Esophagus muscularis mucosa (tissue), 4 donors: ENCODE results near the gene UVRAG. TPM values are rescaled to one million over a fixed set of nuclear protein-coding genes. Genes with fewer than 3 reads are reported as not detected.
"Not testable (repeated sequence)": the region's sequence is repeated elsewhere in the genome, so short reads cannot be mapped to it uniquely, and the experiment has no call there.

ENCODE experiments used
- DNase-seq: peaks from one replicate; pipeline ENCODE4 v3.0.0-alpha.2; 2017; ENCODE audit errors: extremely low spot score
- H3K27ac ChIP-seq, 4 donors: fragments of 200-600 bp; sonication (generic); replicated peaks in 1 of 4; 1 replicate in 3 of 4; 2 replicates in 1 of 4; pipeline ENCODE4 v1.5.1; 2016 to 2019; ENCODE audit warnings: mild to moderate bottlenecking in 1 of 4
- H3K27me3 ChIP-seq, 4 donors: fragments of 200-600 bp; sonication (generic); one replicate each; pipeline versions ENCODE4 v1.5.1 to v1.6.0; 2016 to 2019
- H3K36me3 ChIP-seq, 4 donors: fragments of 200-600 bp; sonication (generic); one replicate each; pipeline ENCODE4 v1.5.1; 2016 to 2019
- H3K4me1 ChIP-seq, 4 donors: fragments of 200-600 bp; sonication (generic); one replicate each; pipeline ENCODE4 v1.5.1; 2016 to 2019
- H3K4me3 ChIP-seq, 4 donors: fragments of 200-600 bp; sonication (generic); 1 replicate in 2 of 4; 2 replicates in 2 of 4; pipeline ENCODE4 v1.5.1; 2016 to 2019; ENCODE audit warnings: mild to moderate bottlenecking in 4 of 4, moderate library complexity in 1 of 4
- H3K9me3 ChIP-seq, 4 donors: fragments of 200-600 bp; sonication (generic); 1 replicate in 3 of 4; 2 replicates in 1 of 4; pipeline ENCODE4 v1.5.1; 2016 to 2019
- CTCF ChIP-seq, 3 experiments: fragments of 200-600 bp in 2 of 3; fragments of 450-650 bp in 1 of 3; sonication (generic) in 2 of 3; IDR thresholded peaks; one replicate each; pipeline ENCODE4 v1.5.1; 2017 to 2019; ENCODE audit warnings: antibody characterized with exemption in 3 of 3, mild to moderate bottlenecking in 2 of 3, moderate library complexity in 1 of 3
- EP300 ChIP-seq: sonication (generic); formaldehyde crosslinking; IDR thresholded peaks from one replicate; pipeline ENCODE4 v1.6.1; 2017; ENCODE audit warnings: antibody characterized with exemption
- POLR2A ChIP-seq: fragments of 450-650 bp; IDR thresholded peaks from one replicate; pipeline ENCODE4 v1.6.1; 2017; ENCODE audit warnings: antibody characterized with exemption, moderate library complexity, mild to moderate bottlenecking, low read depth
- POLR2AphosphoS5 ChIP-seq, 2 donors: sonication (generic); formaldehyde crosslinking; IDR thresholded peaks; one replicate each; pipeline ENCODE4 v1.6.1; 2017; ENCODE audit warnings: antibody characterized with exemption in 2 of 2
- WGBS: methylation state at CpG from one replicate; pipeline ENCODE4 v1.1.5; 2018; 5-methylcytosine and 5-hydroxymethylcytosine counted together
- intact Hi-C: fragments of 100-400 bp; cut with DNase I; formaldehyde crosslinking; loops from one replicate; pipeline ENCODE4 v1.15.1; 2023
- total RNA-seq, 4 donors: library from RNA; depleted of rRNA; stranded (reverse); fragments of >200 nt; gene quantifications; one replicate each; pipeline versions ENCODE4 v1.1.0 to v1.2.1, GENCODE V29; 2016

Gene UVRAG
- total RNA-seq, 4 donors from 2014 or later, result 30.6 to 37.4 (median 34.7) TPM

GRCh38 chr11:75930534-75930933 is 115.5 kb downstream of the UVRAG start:
- H3K36me3 ChIP-seq, result no peaks in the 10 kb centered on the region
- intact Hi-C loops, result no loop called here
- H3K4me1 ChIP-seq, result peaks cover 4 to 33% (median 23%) of the 10 kb centered on the region in 4 donors
- TF ChIP-seq EP300, result no peak
- TF ChIP-seq POLR2A, result no peak
- no peak for TF ChIP-seq CTCF (IDR thresholded peaks at IDR 0.05)
- no peak for TF ChIP-seq POLR2AphosphoS5 (IDR thresholded peaks at IDR 0.05)
- DNase-seq, result no peak
- no peaks in the 10 kb centered on the region for H3K9me3 ChIP-seq
- H3K4me3 ChIP-seq, result no peak overlapping the region
- WGBS, result 75% methylated on average over 5 of the region's 5 CpGs
- H3K27ac ChIP-seq, result no peak overlapping the region
- no peaks in the 10 kb centered on the region for H3K27me3 ChIP-seq

GRCh38 chr11:75931124-75931523 is 116.1 kb downstream of the UVRAG start:
- no peak for TF ChIP-seq POLR2A
- no peak for TF ChIP-seq EP300
- no peak for TF ChIP-seq CTCF (IDR thresholded peaks at IDR 0.05)
- TF ChIP-seq POLR2AphosphoS5 (IDR thresholded peaks at IDR 0.05), result no peak
- H3K27ac ChIP-seq, result no peak overlapping the region
- intact Hi-C loops, result no loop called here
- H3K36me3 ChIP-seq, result no peaks in the 10 kb centered on the region
- no peaks in the 10 kb centered on the region for H3K27me3 ChIP-seq
- H3K4me1 ChIP-seq, result peaks cover 0 to 27% (median 17%) of the 10 kb centered on the region in 4 donors
- no peaks in the 10 kb centered on the region for H3K9me3 ChIP-seq
- WGBS, result 75% methylated on average over 1 of the region's 1 CpG
- no peak for DNase-seq
- H3K4me3 ChIP-seq, result no peak overlapping the region

- H3K36me3 ChIP-seq, H3K27me3 ChIP-seq, intact Hi-C loops, H3K27ac ChIP-seq, H3K4me3 ChIP-seq, DNase-seq, H3K9me3 ChIP-seq: not testable (repeated sequence)
- peaks cover 4 to 24% (median 12%) of the 10 kb centered on the region in 4 donors for H3K4me1 ChIP-seq
- WGBS, result 84% methylated on average over 1 of the region's 1 CpG
These were observed 118.7 kb downstream of the UVRAG start for GRCh38 chr11:75933736-75934135.

- Histone ChIP-seq H3K4me1 (peaks cover 4 to 25% (median 17%) of the 10 kb centered on the region in 4 donors), H3K27ac (no peak overlapping the region), H3K9me3 (no peaks in the 10 kb centered on the region), H3K27me3 (no peaks in the 10 kb centered on the region), H3K36me3 (no peaks in the 10 kb centered on the region), H3K4me3 (no peak overlapping the region)
- no peak for TF ChIP-seq POLR2AphosphoS5 (IDR thresholded peaks at IDR 0.05)
- no peak for TF ChIP-seq CTCF (IDR thresholded peaks at IDR 0.05)
- no peak for TF ChIP-seq POLR2A
- TF ChIP-seq EP300, result no peak
- intact Hi-C loops, result no loop called here
- no peak for DNase-seq
These were observed 119.8 kb downstream of the UVRAG start for GRCh38 chr11:75934851-75935250.

- Histone ChIP-seq H3K27me3 (no peaks in the 10 kb centered on the region), H3K4me1 (peaks cover 4 to 23% (median 21%) of the 10 kb centered on the region in 4 donors), H3K27ac (no peak overlapping the region), H3K9me3 (no peaks in the 10 kb centered on the region), H3K4me3 (no peak overlapping the region), H3K36me3 (no peaks in the 10 kb centered on the region)
- TF ChIP-seq EP300 (no peak), CTCF (IDR thresholded peaks at IDR 0.05) (no peak), POLR2AphosphoS5 (IDR thresholded peaks at IDR 0.05) (no peak), POLR2A (no peak)
- DNase-seq, result no peak
- intact Hi-C loops, result no loop called here
- 83% methylated on average over 3 of the region's 3 CpGs for WGBS
These were observed 123.5 kb downstream of the UVRAG start for GRCh38 chr11:75938543-75938942.
